Medulla oblongata (tissue), 1 donor: Measurements from ENCODE around the gene HSDL1.

Experiments used
- DNase-seq: peaks from one replicate; pipeline ENCODE4 v3.0.0-alpha.2; 2015; ENCODE audit errors: extremely low spot score

Gene HSDL1

DNA sequence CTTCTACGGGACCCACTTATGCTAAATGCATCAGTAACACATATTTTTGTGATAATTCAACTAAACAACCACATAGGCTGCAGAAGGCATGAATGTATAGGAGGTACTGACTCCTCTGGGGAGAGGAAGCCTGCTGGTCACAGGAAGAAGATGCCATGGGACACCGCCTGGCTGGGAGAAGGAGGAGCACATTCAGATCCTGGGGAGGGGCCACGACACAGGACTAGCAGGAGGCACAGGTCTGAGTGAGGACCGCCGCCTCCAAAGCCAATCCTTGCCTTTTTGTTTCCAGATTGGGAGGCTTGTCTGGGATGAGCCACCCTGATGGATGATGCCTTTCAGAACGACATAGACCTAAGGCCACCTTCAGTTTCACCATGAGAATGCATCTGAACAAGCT lies 62.9 kb downstream of the HSDL1 start:
- DNase-seq, result no peak

- no peak for DNase-seq
Measured at GRCh38 chr16:84081446-84081989, 63.5 kb downstream of the HSDL1 start.

- DNase-seq, result no peak
Measured at GRCh38 chr16:84080813-84081212, 64.2 kb downstream of the HSDL1 start.

DNA sequence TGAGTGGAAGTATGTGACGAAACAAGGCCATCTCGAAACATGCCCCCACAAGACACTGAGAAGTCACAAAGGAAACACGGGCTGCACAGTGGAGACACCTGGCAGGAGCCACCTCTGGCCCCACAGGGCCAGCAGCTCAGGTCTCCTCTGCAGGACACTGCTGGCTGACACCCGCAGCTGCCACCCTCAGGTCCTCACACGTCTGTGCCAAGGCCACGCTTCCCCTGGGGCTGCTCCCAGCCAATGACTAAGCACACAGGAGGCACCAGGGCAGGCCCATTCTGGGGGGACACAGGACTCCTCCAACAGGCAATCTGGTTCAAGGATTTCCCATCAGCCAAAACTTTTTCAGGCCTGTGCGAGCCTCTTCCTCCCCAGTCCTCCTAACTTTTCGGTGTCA lies 64.6 kb downstream of the HSDL1 start:
- DNase-seq, result no peak

GRCh38 chr16:84079664-84080063 lies 65.3 kb downstream of the HSDL1 start:
- no peak for DNase-seq

- no peak for DNase-seq
Measured at GRCh38 chr16:84075376-84075775, 69.6 kb downstream of the HSDL1 start.

DNA sequence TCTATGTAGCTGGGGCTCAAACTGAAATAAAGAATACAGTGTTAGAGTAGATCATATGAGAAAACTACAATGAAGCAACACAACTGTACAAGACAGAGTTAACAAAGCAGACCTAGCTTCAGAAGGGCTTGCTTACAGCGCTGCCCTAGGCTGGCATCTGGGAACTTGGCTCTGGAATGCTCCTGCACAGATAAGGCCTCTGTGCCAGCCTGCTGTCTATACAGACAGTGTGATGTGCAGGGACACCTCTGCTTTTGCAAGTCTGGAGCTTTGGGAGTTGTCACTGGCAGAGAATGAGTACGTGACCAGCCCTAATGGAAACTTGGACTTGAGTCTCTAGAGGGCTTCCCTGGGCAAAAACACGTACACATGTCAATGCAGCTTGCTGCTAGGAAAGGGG lies 70.3 kb downstream of the HSDL1 start:
- no peak for DNase-seq
